ENCODE data around the gene MAGEB1. TPM values are rescaled to one million over a fixed set of nuclear protein-coding genes. Genes with fewer than 3 reads are reported as not detected.

The MAGEB1 gene
- total RNA-seq, 4 donors from 2014 or later, result not detected

DNA sequence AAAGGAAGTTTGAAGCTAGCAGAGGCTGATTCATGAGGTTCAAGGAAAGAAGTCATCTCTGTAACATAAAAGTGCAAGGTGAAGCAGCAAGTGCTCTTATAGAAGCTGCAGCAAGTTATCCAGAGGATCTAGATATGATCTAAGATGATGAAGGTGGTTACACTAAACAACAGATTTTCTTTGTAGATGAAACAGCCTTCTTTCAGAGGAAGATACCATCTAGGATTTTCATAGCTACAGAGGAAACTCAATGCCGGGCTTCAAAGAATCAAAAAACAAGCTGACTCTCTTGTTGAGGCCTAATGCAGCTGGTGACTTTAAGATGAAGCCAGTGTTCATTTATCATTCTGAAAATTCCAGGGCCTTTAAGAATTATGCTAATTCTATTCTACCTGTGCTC is 33.5 kb downstream of the MAGEB1 start:
- Histone ChIP-seq H3K4me1 (no peaks in the 10 kb centered on the region), H3K27ac (no peak overlapping the region), H3K36me3 (no peaks in the 10 kb centered on the region), H3K4me3 (no peak overlapping the region), H3K27me3 (no peaks in the 10 kb centered on the region), H3K9me3 (no peaks in the 10 kb centered on the region)
- ATAC-seq (no peak), DNase-seq (no peak)
- intact Hi-C loops (cut with DNase I; ENCODE audit: low total_unique reads), result no loop called here
- in situ Hi-C loops (cut with MboI; ENCODE audit: low sequenced_read_pairs in 4 of 4), result loop anchor here in 1 of 4 donors (25.0 kb wide), 1 partner anchor 93 kb away; no protein-coding TSS in a partner anchor
- TF ChIP-seq, protein P1, sequence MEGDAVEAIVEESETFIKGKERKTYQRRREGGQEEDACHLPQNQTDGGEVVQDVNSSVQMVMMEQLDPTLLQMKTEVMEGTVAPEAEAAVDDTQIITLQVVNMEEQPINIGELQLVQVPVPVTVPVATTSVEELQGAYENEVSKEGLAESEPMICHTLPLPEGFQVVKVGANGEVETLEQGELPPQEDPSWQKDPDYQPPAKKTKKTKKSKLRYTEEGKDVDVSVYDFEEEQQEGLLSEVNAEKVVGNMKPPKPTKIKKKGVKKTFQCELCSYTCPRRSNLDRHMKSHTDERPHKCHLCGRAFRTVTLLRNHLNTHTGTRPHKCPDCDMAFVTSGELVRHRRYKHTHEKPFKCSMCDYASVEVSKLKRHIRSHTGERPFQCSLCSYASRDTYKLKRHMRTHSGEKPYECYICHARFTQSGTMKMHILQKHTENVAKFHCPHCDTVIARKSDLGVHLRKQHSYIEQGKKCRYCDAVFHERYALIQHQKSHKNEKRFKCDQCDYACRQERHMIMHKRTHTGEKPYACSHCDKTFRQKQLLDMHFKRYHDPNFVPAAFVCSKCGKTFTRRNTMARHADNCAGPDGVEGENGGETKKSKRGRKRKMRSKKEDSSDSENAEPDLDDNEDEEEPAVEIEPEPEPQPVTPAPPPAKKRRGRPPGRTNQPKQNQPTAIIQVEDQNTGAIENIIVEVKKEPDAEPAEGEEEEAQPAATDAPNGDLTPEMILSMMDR (IDR thresholded peaks at IDR 0.05 in 4 of 5, conservative IDR thresholded peaks at IDR 0.05 in 1 of 5), result no peak
- TF ChIP-seq POLR2A (IDR thresholded peaks at IDR 0.05), result no peak

GRCh38 chrX:30282527-30282926 is 35.6 kb downstream of the MAGEB1 start:
- Histone ChIP-seq H3K27me3 (no peaks in the 10 kb centered on the region), H3K27ac (no peak overlapping the region), H3K4me1 (no peaks in the 10 kb centered on the region), H3K4me3 (no peak overlapping the region), H3K36me3 (no peaks in the 10 kb centered on the region), H3K9me3 (no peaks in the 10 kb centered on the region)
- DNase-seq, result no peak
- TF ChIP-seq, protein P1 (IDR thresholded peaks at IDR 0.05 in 4 of 5, conservative IDR thresholded peaks at IDR 0.05 in 1 of 5), result no peak
- TF ChIP-seq POLR2A (IDR thresholded peaks at IDR 0.05), result no peak
- in situ Hi-C loops (cut with MboI; ENCODE audit: low sequenced_read_pairs in 4 of 4), result loop anchor here in 1 of 4 donors (25.0 kb wide), 1 partner anchor 95 kb away; no protein-coding TSS in a partner anchor
- no peak for ATAC-seq
- intact Hi-C loops (cut with DNase I; ENCODE audit: low total_unique reads), result no loop called here

- TF ChIP-seq, protein P1 (IDR thresholded peaks at IDR 0.05 in 4 of 5, conservative IDR thresholded peaks at IDR 0.05 in 1 of 5), result no peak
- no peak for TF ChIP-seq POLR2A (IDR thresholded peaks at IDR 0.05)
- DNase-seq (no peak), ATAC-seq (peak; percentile 30 to 41)
- no peaks in the 10 kb centered on the region for H3K36me3 ChIP-seq
- H3K27ac ChIP-seq, result no peak overlapping the region
- intact Hi-C loops (cut with DNase I; ENCODE audit: low total_unique reads) (no loop called here), in situ Hi-C loops (cut with MboI; ENCODE audit: low sequenced_read_pairs in 4 of 4) (loop anchor here in 1 of 4 donors (25.0 kb wide), 1 partner anchor 96 kb away; no protein-coding TSS in a partner anchor)
- H3K9me3 ChIP-seq, result no peaks in the 10 kb centered on the region
- H3K4me3 ChIP-seq, result no peak overlapping the region
- H3K27me3 ChIP-seq, result no peaks in the 10 kb centered on the region
- no peaks in the 10 kb centered on the region for H3K4me1 ChIP-seq
Observed at GRCh38 chrX:30283456-30284200, 36.7 kb downstream of the MAGEB1 start.

DNA sequence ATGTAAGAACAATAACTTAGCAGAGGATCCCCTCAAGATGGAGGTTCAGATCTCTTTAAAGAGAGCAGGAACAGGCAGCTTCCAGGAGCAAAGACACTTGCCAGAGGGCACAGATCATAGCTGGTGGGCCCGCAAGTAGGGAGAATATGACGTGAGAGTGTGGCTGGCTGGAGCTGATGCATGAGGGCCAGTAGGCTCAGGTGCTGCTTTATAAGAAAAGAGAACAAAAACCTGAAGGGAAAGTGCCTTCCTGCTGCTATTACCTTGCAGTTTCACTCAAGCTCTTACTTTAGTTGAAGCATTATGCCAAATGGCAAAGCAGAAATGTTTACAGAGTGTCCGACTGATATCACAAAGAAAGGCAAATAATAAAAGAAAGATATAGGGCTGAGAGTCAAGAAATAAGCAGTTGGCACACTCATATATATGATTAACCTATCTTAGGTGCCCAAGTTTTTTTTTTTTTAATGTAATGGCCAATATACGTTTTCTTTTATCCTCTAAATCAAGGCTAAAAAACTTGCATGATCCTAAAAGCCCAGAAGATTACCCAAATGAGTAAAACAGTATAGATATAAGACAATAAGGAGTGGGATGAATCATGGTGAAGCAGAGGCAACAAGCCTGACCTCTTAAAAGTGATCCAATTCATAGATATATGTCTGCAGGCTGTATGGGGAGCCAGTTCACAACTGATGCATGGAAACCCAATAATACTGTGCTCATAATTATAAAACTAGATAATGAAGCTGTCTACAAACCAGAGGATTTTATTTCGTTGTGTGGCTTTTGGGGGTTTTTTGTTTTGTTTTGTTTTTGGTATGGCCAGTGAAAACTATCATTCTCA is 49.7 kb downstream of the MAGEB1 start:
- in situ Hi-C loops (cut with MboI; ENCODE audit: low sequenced_read_pairs in 4 of 4) (loop anchor here in 1 of 4 donors (25.0 kb wide), 1 partner anchor 109 kb away; no protein-coding TSS in a partner anchor), intact Hi-C loops (cut with DNase I; ENCODE audit: low total_unique reads) (no loop called here)
- no peak overlapping the region for H3K4me3 ChIP-seq
- H3K27ac ChIP-seq, result no peak overlapping the region
- no peaks in the 10 kb centered on the region for H3K4me1 ChIP-seq
- TF ChIP-seq, protein P1 (IDR thresholded peaks at IDR 0.05 in 4 of 5, conservative IDR thresholded peaks at IDR 0.05 in 1 of 5), result no peak
- TF ChIP-seq POLR2A (IDR thresholded peaks at IDR 0.05), result no peak
- H3K36me3 ChIP-seq, result no peaks in the 10 kb centered on the region
- no peaks in the 10 kb centered on the region for H3K9me3 ChIP-seq
- H3K27me3 ChIP-seq, result peaks cover 0 to 2% (median 0%) of the 10 kb centered on the region in 3 donors
- no peak for ATAC-seq
- no peak for DNase-seq
